HG03139 (cell line): ENCODE measurements around the gene USP46.
A peak's percentile ranks its signal among the peaks of the same experiment; 100 is the strongest.

Source experiments
- ATAC-seq: cut with Tn5 transposase; IDR thresholded peaks from one replicate; pipeline ENCODE4 v1.9.1; 2021; ENCODE audit not compliant: unreplicated experiment

USP46 gene

GRCh38 chr4:52657618-52658501 is 1.2 kb downstream of the USP46 start:
- no peak for ATAC-seq

GRCh38 chr4:52657292-52657617 is 1.8 kb downstream of the USP46 start:
- no peak for ATAC-seq

GRCh38 chr4:52655506-52655905 is 3.6 kb downstream of the USP46 start:
- ATAC-seq = no peak

- no peak for ATAC-seq
These were observed 7.0 kb downstream of the USP46 start for GRCh38 chr4:52651996-52652672.

GRCh38 chr4:52648836-52649235 is 10.3 kb downstream of the USP46 start:
- ATAC-seq = no peak

- ATAC-seq = no peak
These were observed 12.4 kb downstream of the USP46 start for GRCh38 chr4:52646741-52647140.

GRCh38 chr4:52646096-52646495 is 13.0 kb downstream of the USP46 start:
- ATAC-seq = no peak

GRCh38 chr4:52645300-52645699 is 13.8 kb downstream of the USP46 start:
- no peak for ATAC-seq

- ATAC-seq = no peak
These were observed 15.3 kb downstream of the USP46 start for GRCh38 chr4:52643785-52644244.

- no peak for ATAC-seq
These were observed 15.9 kb downstream of the USP46 start for GRCh38 chr4:52643190-52643589.

- peak; percentile 49 for ATAC-seq
These were observed 17.1 kb downstream of the USP46 start for GRCh38 chr4:52641854-52642563.

- ATAC-seq = no peak
These were observed 18.1 kb downstream of the USP46 start for GRCh38 chr4:52640808-52641565.

- peak; percentile 67 for ATAC-seq
These were observed 20.4 kb downstream of the USP46 start for GRCh38 chr4:52638717-52639116.

GRCh38 chr4:52637116-52637515 is 22.0 kb downstream of the USP46 start:
- no peak for ATAC-seq

- no peak for ATAC-seq
These were observed 23.5 kb downstream of the USP46 start for GRCh38 chr4:52635560-52635959.

GRCh38 chr4:52635130-52635529 is 24.0 kb downstream of the USP46 start:
- no peak for ATAC-seq

GRCh38 chr4:52633846-52634245 is 25.3 kb downstream of the USP46 start:
- ATAC-seq = no peak

GRCh38 chr4:52628974-52629373 is 30.1 kb downstream of the USP46 start:
- ATAC-seq = no peak

GRCh38 chr4:52628543-52628942 is 30.6 kb downstream of the USP46 start:
- no peak for ATAC-seq

GRCh38 chr4:52627876-52628275 is 31.2 kb downstream of the USP46 start:
- no peak for ATAC-seq

GRCh38 chr4:52625216-52625615 is 33.9 kb downstream of the USP46 start:
- ATAC-seq = no peak
